ENCODE results near the gene CTDP1.

Gene CTDP1

DNA sequence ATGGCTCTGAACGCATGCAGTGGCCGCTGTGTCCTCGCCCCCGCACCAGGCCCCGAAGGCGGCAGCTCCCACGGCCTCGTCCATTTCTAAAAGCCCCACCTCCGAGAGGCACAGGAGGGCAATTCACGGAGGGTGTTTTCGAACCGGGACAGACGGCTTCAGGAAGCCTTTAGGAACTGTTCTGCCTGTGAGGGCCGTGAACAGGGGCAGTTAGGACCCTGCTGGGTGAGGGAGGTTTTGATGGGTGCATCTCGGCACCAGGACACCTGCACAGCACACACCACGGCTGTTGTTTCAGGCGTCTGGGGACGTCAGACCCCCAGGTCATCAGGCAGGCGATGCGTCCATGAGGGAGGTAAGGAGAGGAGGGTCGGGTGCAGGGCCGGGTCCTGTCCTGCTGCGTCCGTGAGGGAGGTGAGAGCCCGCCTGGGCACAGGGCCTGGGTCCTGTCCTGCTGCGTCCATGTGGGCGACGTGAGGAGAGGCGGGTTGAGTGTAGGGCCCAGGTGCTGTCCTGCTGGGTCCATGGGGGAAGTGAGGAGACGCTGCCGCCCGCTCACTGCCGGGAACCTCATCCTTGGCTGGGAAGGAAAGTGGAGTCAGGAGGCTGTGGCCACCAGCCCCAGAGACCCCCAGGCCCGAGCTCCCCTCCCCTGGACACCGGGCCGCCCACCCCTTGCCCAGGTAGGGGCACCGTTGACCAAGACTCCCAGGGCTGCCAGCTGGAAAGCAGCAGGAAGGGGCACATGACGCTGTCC is 92.7 kb downstream of the CTDP1 start:
- no peak for DNase-seq (ENCODE audit: low read depth)
- TF ChIP-seq, protein P1, sequence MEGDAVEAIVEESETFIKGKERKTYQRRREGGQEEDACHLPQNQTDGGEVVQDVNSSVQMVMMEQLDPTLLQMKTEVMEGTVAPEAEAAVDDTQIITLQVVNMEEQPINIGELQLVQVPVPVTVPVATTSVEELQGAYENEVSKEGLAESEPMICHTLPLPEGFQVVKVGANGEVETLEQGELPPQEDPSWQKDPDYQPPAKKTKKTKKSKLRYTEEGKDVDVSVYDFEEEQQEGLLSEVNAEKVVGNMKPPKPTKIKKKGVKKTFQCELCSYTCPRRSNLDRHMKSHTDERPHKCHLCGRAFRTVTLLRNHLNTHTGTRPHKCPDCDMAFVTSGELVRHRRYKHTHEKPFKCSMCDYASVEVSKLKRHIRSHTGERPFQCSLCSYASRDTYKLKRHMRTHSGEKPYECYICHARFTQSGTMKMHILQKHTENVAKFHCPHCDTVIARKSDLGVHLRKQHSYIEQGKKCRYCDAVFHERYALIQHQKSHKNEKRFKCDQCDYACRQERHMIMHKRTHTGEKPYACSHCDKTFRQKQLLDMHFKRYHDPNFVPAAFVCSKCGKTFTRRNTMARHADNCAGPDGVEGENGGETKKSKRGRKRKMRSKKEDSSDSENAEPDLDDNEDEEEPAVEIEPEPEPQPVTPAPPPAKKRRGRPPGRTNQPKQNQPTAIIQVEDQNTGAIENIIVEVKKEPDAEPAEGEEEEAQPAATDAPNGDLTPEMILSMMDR (conservative IDR thresholded peaks at IDR 0.05; ENCODE audit: low read depth, low read length): no peak
- H3K4me3 ChIP-seq (ENCODE audit: low read depth, low read length): no peak overlapping the region

DNA sequence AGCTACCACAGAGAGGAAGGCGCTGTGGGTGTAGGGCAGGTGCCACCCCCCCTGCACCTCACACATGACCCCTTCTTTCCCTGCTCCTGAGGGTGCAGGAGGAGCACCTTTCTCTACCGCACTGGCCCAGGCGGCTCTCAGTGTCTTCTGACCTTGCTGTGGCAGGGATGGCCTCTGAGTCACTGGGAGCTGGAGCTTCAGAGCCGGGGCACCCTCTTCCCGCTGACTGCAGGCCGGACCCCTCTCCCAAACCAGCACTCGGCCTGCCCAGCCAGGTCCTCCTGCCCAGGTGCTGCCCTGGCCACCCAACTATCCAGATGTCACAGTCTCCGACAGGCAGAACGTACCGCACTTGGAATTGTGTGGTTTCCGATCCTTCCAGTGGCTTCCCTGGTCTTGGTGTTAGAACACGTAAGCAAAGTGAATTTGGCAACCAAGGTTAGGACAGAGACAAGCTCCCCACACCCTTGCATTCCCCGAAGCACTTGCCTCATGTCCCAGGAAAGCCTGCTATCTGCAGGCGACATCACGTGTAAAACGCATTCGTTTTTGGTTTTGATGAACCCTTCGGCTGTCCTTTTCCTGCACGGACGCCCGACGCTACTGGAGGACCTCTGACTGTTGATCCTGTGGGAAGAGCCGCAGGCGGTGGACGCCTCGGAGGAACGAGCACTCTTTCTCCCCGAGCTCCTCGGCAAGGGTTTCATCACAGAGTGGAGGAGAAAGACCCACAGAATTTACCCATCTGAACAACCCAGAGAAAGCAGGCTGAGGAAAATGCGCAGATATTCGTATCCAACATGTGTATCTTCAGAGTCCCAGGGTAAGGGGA is 93.5 kb downstream of the CTDP1 start:
- no peak for DNase-seq (ENCODE audit: low read depth)
- H3K4me3 ChIP-seq (ENCODE audit: low read depth, low read length): no peak overlapping the region
- TF ChIP-seq, protein P1 (conservative IDR thresholded peaks at IDR 0.05; ENCODE audit: low read depth, low read length): no peak

DNA sequence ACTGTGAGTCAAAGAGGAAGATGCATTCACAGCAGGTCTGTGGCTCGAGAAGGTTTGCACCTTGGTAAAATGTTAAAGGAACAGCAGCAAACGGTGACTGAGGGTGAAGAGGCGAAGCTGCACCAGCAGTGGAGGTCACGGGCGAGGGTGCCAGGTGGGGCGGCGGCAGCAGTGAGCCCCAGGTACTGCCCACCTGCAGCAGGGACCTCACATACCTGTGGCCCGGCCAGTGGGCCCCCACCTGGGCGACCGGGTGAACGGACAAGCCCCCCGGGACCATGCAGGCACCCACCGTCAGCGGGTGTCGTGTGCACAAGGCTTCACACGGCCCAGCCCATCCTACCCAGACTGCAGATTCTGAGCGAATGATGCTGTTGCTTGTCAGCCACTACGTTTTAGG is 94.5 kb downstream of the CTDP1 start:
- TF ChIP-seq, protein P1 (conservative IDR thresholded peaks at IDR 0.05; ENCODE audit: low read depth, low read length): no peak
- no peak for DNase-seq (ENCODE audit: low read depth)
- no peak overlapping the region for H3K4me3 ChIP-seq (ENCODE audit: low read depth, low read length)

DNA sequence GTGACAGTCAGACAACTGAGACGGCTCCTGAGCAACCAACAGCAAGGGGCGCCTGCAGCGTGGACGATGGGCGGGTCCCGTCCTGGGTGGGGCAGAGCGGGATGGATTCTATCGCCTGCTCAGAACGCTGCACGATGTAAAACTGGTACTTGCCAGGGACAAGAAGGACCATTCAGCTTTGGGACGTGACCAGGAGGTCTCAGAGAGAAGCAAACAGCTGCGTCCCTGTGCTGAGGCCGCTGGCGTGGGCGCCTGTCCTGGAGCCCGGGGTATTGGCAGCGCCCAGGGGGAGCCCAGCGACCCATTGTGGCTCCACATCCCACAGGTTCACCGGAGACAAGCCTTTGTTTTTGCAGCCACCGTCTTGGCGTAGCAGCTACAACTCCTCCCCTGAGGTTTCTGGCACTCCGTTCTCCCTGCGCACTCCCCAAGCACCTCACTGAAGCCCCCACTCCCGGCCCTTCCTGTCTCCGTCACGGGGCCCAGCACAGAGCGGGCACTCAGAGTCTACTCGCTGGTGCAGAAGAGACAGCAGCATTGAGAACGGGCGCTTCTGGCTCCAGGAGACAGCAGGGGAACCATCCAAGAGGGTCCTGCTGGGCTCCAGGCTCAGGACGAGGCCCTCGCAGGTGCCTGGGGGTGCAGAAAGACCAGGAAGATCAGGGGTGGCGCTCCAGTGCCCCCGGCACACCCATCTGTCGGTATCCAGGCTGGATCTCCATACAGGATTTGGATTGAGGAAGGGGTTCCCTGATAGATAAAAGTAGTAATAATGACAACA is 96.0 kb downstream of the CTDP1 start:
- TF ChIP-seq, protein P1 (conservative IDR thresholded peaks at IDR 0.05; ENCODE audit: low read depth, low read length): no peak
- H3K4me3 ChIP-seq (ENCODE audit: low read depth, low read length): no peak overlapping the region
- no peak for DNase-seq (ENCODE audit: low read depth)

DNA sequence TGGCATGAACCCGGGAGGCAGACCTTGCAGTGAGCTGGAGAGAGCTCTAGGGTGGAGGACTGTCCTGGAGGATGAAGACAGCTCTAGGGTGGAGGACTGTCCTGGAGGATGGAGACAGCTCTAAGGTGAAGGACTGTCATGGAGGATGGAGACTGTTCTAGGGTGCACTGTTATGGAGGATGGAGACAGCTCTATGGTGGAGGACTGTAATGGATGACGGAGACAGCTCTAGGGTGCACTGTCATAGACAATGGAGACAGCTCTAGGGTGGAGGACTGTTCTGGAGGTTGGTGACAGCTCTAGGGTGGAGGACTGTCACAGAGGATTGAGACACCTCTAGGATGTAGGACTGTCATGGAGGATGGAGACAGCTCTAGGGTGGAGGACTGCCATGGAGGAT is 97.1 kb downstream of the CTDP1 start:
- DNase-seq (ENCODE audit: low read depth): no peak
- TF ChIP-seq, protein P1 (conservative IDR thresholded peaks at IDR 0.05; ENCODE audit: low read depth, low read length): no peak

DNA sequence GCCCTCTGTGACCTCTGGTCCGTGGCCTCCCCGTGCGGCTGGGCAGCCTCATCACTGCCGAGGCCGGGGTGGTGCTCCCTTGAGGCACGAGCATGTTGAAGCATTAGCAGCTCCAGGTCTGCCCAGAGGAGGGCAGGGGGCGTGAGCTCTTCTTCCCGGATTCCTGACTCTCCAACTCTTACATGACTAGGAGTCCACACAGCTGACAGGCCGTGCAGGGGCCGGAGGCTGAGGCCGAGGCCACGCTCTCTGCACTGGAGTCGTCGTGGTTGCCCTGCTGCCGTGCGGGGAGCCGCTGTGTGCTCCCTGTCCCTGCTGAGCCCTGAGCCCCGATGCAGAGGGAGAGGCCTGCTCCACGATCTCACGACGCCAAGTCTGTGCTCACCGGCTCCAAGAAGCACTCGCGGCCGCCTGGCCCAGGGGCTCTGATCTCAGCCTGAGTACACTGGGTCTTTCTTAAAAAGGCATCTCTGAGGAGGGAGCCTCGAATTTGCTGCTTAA is 98.7 kb downstream of the CTDP1 start:
- TF ChIP-seq, protein P1 (conservative IDR thresholded peaks at IDR 0.05; ENCODE audit: low read depth, low read length): no peak
- no peak overlapping the region for H3K4me3 ChIP-seq (ENCODE audit: low read depth, low read length)
- no peak for DNase-seq (ENCODE audit: low read depth)

More for the DNA sequence above, 97.1 kb downstream of the CTDP1 start:
- H3K4me3 ChIP-seq (ENCODE audit: low read depth, low read length): no peak overlapping the region

All from choroid plexus epithelial cell (primary cell).